ENCODE data around the gene MICAL3. TPM values are rescaled to one million over a fixed set of nuclear protein-coding genes. Genes with fewer than 3 reads are reported as not detected.

MICAL3 gene
- total RNA-seq, 4 donors from 2014 or later: 84.2 to 290 (median 151) TPM

- Histone ChIP-seq H3K27ac (no peak overlapping the region), H3K4me3 (no peak overlapping the region), H3K4me1 (peaks cover 0 to 41% (median 20%) of the 10 kb centered on the region in 4 donors), H3K27me3 (no peaks in the 10 kb centered on the region), H3K9me3 (no peaks in the 10 kb centered on the region), H3K36me3 (no peaks in the 10 kb centered on the region)
- intact Hi-C loops (cut with DNase I; ENCODE audit: low total_unique reads): no loop called here
- TF ChIP-seq POLR2AphosphoS5 (IDR thresholded peaks at IDR 0.05) (no peak), EP300 (IDR thresholded peaks at IDR 0.05; ENCODE audit: low read depth) (no peak), POLR2A (IDR thresholded peaks at IDR 0.05) (no peak)
- TF ChIP-seq, protein P1, sequence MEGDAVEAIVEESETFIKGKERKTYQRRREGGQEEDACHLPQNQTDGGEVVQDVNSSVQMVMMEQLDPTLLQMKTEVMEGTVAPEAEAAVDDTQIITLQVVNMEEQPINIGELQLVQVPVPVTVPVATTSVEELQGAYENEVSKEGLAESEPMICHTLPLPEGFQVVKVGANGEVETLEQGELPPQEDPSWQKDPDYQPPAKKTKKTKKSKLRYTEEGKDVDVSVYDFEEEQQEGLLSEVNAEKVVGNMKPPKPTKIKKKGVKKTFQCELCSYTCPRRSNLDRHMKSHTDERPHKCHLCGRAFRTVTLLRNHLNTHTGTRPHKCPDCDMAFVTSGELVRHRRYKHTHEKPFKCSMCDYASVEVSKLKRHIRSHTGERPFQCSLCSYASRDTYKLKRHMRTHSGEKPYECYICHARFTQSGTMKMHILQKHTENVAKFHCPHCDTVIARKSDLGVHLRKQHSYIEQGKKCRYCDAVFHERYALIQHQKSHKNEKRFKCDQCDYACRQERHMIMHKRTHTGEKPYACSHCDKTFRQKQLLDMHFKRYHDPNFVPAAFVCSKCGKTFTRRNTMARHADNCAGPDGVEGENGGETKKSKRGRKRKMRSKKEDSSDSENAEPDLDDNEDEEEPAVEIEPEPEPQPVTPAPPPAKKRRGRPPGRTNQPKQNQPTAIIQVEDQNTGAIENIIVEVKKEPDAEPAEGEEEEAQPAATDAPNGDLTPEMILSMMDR (IDR thresholded peaks at IDR 0.05): no peak
- DNase-seq: no peak
- 80 to 95% methylated on average over 1 to 6 of the region's 6 CpGs for WGBS, 2 donors (ENCODE audit: low coverage in 1 of 2)
- in situ Hi-C loops (cut with MboI; ENCODE audit: low pct_ligation_motif_present in 1 of 4, low pct_unique_long_range_greater_than_20kb in 1 of 4, low sequenced_read_pairs in 3 of 4): no loop called here
These were observed 51.1 kb downstream of the MICAL3 start for GRCh38 chr22:17973217-17973616.

DNA sequence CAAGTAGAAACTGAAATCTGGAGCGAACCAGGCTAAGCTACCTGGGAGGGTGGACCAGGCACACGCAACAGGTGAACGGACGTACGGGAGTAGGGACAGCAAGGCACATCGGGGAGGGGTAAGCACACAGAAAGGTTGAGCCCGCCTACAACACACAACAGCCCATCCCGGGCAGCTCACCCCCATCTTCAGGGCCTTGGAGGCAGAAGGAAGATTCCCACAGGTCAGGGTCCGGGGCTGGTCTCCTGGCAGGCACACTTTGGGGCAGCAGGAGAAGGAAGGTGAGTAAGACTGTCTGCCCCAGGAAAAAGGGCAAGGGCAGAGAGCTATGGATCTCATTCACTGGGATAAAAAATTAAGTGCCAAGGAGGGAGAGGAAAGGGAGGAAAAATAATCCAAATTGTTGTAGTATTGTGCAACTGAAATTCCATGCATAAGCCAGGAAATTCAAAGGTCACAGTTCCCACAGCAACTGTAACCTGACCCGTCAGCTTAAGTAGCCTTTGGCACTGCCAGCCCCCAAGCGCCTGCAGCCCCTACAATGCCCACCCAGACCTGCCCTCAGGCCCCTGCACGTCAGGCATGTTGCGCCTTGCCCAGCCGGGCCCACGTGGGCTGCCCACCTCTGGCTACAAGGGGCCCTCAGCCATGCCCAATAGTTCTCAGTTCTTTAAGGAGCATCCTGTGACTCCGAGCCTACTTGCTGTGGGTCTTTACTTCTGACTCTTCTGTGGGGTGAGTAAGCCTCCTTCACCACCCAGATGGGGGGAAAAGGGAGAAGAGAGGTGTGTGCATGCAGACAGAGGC lies 51.8 kb downstream of the MICAL3 start:
- in situ Hi-C loops (cut with MboI; ENCODE audit: low pct_ligation_motif_present in 1 of 4, low pct_unique_long_range_greater_than_20kb in 1 of 4, low sequenced_read_pairs in 3 of 4): no loop called here
- Histone ChIP-seq H3K9me3 (no peaks in the 10 kb centered on the region), H3K4me3 (no peak overlapping the region), H3K36me3 (no peaks in the 10 kb centered on the region), H3K27ac (peak overlapping the region in 1 of 4 donors; percentile 12), H3K4me1 (peaks cover 0 to 41% (median 20%) of the 10 kb centered on the region in 4 donors), H3K27me3 (no peaks in the 10 kb centered on the region)
- no peak for DNase-seq
- TF ChIP-seq POLR2AphosphoS5 (IDR thresholded peaks at IDR 0.05): no peak
- TF ChIP-seq EP300 (IDR thresholded peaks at IDR 0.05; ENCODE audit: low read depth): no peak
- no peak for TF ChIP-seq POLR2A (IDR thresholded peaks at IDR 0.05)
- TF ChIP-seq, protein P1 (IDR thresholded peaks at IDR 0.05): no peak
- intact Hi-C loops (cut with DNase I; ENCODE audit: low total_unique reads): no loop called here
- 81% methylated on average over 16 of the region's 16 CpGs; no CpG with 5 or more reads in 1 of the 2 donors for WGBS, 2 donors (ENCODE audit: low coverage in 1 of 2)

- TF ChIP-seq, protein P1 (IDR thresholded peaks at IDR 0.05): no peak
- TF ChIP-seq POLR2AphosphoS5 (IDR thresholded peaks at IDR 0.05) (no peak), POLR2A (IDR thresholded peaks at IDR 0.05) (no peak), EP300 (IDR thresholded peaks at IDR 0.05; ENCODE audit: low read depth) (no peak)
- intact Hi-C loops (cut with DNase I; ENCODE audit: low total_unique reads): no loop called here
- Histone ChIP-seq H3K4me3 (no peak overlapping the region), H3K27me3 (no peaks in the 10 kb centered on the region), H3K4me1 (peaks cover 0 to 41% (median 20%) of the 10 kb centered on the region in 4 donors), H3K27ac (no peak overlapping the region), H3K36me3 (no peaks in the 10 kb centered on the region), H3K9me3 (no peaks in the 10 kb centered on the region)
- no peak for DNase-seq
- 83 to 85% methylated on average over 6 to 9 of the region's 9 CpGs for WGBS, 2 donors (ENCODE audit: low coverage in 1 of 2)
- in situ Hi-C loops (cut with MboI; ENCODE audit: low pct_ligation_motif_present in 1 of 4, low pct_unique_long_range_greater_than_20kb in 1 of 4, low sequenced_read_pairs in 3 of 4): no loop called here
These were observed 52.6 kb downstream of the MICAL3 start for GRCh38 chr22:17971711-17972110.

DNA sequence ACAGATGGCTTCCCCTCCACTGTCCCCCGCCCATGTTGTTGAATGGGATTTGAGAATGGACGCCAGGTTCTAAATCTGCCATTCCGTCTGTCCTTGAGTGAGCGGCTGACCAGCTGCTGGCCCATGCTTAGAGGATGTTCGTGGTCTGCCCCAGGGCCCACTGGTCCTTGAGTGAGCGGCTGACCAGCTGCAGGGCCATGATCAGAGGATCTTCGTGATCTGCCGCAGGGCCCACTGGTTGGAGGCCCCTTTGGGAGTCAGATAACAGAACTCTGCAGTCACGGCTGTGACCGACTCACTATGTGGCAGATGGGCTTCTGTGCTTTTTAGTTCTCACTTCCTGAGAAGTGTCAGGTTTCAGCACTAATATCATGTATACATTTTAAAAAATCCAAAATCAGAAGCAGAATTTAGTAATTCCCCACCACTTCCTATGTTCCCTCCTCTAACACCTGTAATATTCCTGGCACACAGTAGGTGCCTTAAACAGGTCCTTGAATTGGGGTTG lies 54.1 kb downstream of the MICAL3 start:
- DNase-seq: no peak
- H3K36me3 ChIP-seq: no peaks in the 10 kb centered on the region
- H3K4me1 ChIP-seq: peaks cover 0 to 35% (median 20%) of the 10 kb centered on the region in 4 donors
- 83% methylated on average over 10 of the region's 10 CpGs; no CpG with 5 or more reads in 1 of the 2 donors for WGBS, 2 donors (ENCODE audit: low coverage in 1 of 2)
- intact Hi-C loops (cut with DNase I; ENCODE audit: low total_unique reads) (no loop called here), in situ Hi-C loops (cut with MboI; ENCODE audit: low pct_ligation_motif_present in 1 of 4, low pct_unique_long_range_greater_than_20kb in 1 of 4, low sequenced_read_pairs in 3 of 4) (no loop called here)
- TF ChIP-seq EP300 (IDR thresholded peaks at IDR 0.05; ENCODE audit: low read depth) (no peak), POLR2AphosphoS5 (IDR thresholded peaks at IDR 0.05) (no peak), POLR2A (IDR thresholded peaks at IDR 0.05) (no peak)
- TF ChIP-seq, protein P1 (IDR thresholded peaks at IDR 0.05): no peak
- no peaks in the 10 kb centered on the region for H3K27me3 ChIP-seq
- H3K4me3 ChIP-seq: no peak overlapping the region
- H3K27ac ChIP-seq: peak overlapping the region in 2 of 4 donors; percentile 6 to 24
- no peaks in the 10 kb centered on the region for H3K9me3 ChIP-seq
